ENCODE data around the gene TMED1.

Gene TMED1

GRCh38 chr19:10829967-10830366, 6.0 kb downstream of the TMED1 start:
- ChIA-PET CTCF (interaction anchor here (1.7 to 2.2 kb wide), 2 partner anchors 34 to 113 kb away, joined by 6 to 8 read pairs; no protein-coding TSS in a partner anchor), POLR2A (interaction anchor here (1.0 kb wide), 1 partner anchor 11 kb away, joined by 4 read pairs; no protein-coding TSS in a partner anchor)
- TF ChIP-seq ELF4 (IDR thresholded peaks at IDR 0.05) (no peak), TARDBP (IDR thresholded peaks at IDR 0.05) (no peak), ZNF384 (IDR thresholded peaks at IDR 0.05) (no peak), SUZ12 (IDR thresholded peaks at IDR 0.05) (no peak), CTBP1 (IDR thresholded peaks at IDR 0.05; ENCODE audit: borderline replicate concordance) (no peak), BHLHE40 (IDR thresholded peaks at IDR 0.05; ENCODE audit: borderline replicate concordance) (no peak), FOXM1 (IDR thresholded peaks at IDR 0.05; ENCODE audit: borderline replicate concordance) (no peak)
- DNase-seq (ENCODE audit: extremely low spot score) = no peak

GRCh38 chr19:10828981-10829821, 6.8 kb downstream of the TMED1 start:
- POLR2A ChIA-PET = interaction anchor here (1.0 kb wide), 1 partner anchor 11 kb away, joined by 4 read pairs; no protein-coding TSS in a partner anchor
- CTCF ChIA-PET = interaction anchor here (0.5 to 2.2 kb wide), 5 partner anchors 35 to 199 kb away, joined by 3 to 8 read pairs (median 6); no protein-coding TSS in a partner anchor
- TF ChIP-seq FOXK2 (IDR thresholded peaks at IDR 0.05) (no peak), CTBP1 (IDR thresholded peaks at IDR 0.05; ENCODE audit: borderline replicate concordance) (no peak), SP1 (IDR thresholded peaks at IDR 0.05) (no peak), HDGF (IDR thresholded peaks at IDR 0.05; ENCODE audit: borderline replicate concordance) (no peak), ARNT (IDR thresholded peaks at IDR 0.05) (no peak), FOXM1 (IDR thresholded peaks at IDR 0.05; ENCODE audit: borderline replicate concordance) (no peak), BHLHE40 (IDR thresholded peaks at IDR 0.05; ENCODE audit: borderline replicate concordance) (no peak), ELF4 (IDR thresholded peaks at IDR 0.05) (no peak), TARDBP (IDR thresholded peaks at IDR 0.05) (no peak), LEF1 (IDR thresholded peaks at IDR 0.05; ENCODE audit: borderline replicate concordance) (no peak), PKNOX1 (IDR thresholded peaks at IDR 0.05) (no peak), FOXA1 (IDR thresholded peaks at IDR 0.05) (no peak), NFRKB (IDR thresholded peaks at IDR 0.05) (no peak), ZNF384 (IDR thresholded peaks at IDR 0.05) (no peak), L3MBTL2 (conservative IDR thresholded peaks at IDR 0.05) (no peak)
- no peak for DNase-seq (ENCODE audit: extremely low spot score)

- no peak for DNase-seq (ENCODE audit: extremely low spot score)
- ChIA-PET POLR2A (interaction anchor here (4.3 kb wide), 1 partner anchor 9 kb away, joined by 17 read pairs; the partner anchor contains the start of gene TMED1), CTCF (no interaction called here)
- no peak for TF ChIP-seq CTBP1 (IDR thresholded peaks at IDR 0.05; ENCODE audit: borderline replicate concordance)
Measured at GRCh38 chr19:10826846-10827245, 9.2 kb downstream of the TMED1 start.

- ChIA-PET CTCF (interaction anchor here (0.5 kb wide), 1 partner anchor 41 kb away, joined by 3 read pairs; no protein-coding TSS in a partner anchor), POLR2A (interaction anchor here (4.3 kb wide), 1 partner anchor 10 kb away, joined by 17 read pairs; the partner anchor contains the start of gene TMED1)
- no peak for TF ChIP-seq FOXM1 (IDR thresholded peaks at IDR 0.05; ENCODE audit: borderline replicate concordance)
- TF ChIP-seq TARDBP (IDR thresholded peaks at IDR 0.05) = no peak
- TF ChIP-seq HDGF (IDR thresholded peaks at IDR 0.05; ENCODE audit: borderline replicate concordance) = no peak
- TF ChIP-seq L3MBTL2 (conservative IDR thresholded peaks at IDR 0.05) = no peak
- TF ChIP-seq FOXA1 (IDR thresholded peaks at IDR 0.05) = no peak
- TF ChIP-seq CTBP1 (IDR thresholded peaks at IDR 0.05; ENCODE audit: borderline replicate concordance) = no peak
- no peak for TF ChIP-seq PKNOX1 (IDR thresholded peaks at IDR 0.05)
- TF ChIP-seq SP1 (IDR thresholded peaks at IDR 0.05) = no peak
- no peak for DNase-seq (ENCODE audit: extremely low spot score)
Measured at GRCh38 chr19:10826231-10826630, 9.8 kb downstream of the TMED1 start.

GRCh38 chr19:10823690-10824089, 12.3 kb downstream of the TMED1 start:
- ChIA-PET POLR2A (no interaction called here), CTCF (no interaction called here)
- TF ChIP-seq SUZ12 (IDR thresholded peaks at IDR 0.05) (no peak), PKNOX1 (IDR thresholded peaks at IDR 0.05) (no peak), ARNT (IDR thresholded peaks at IDR 0.05) (no peak), LEF1 (IDR thresholded peaks at IDR 0.05; ENCODE audit: borderline replicate concordance) (no peak), SP1 (IDR thresholded peaks at IDR 0.05) (no peak), L3MBTL2 (conservative IDR thresholded peaks at IDR 0.05) (no peak), TARDBP (IDR thresholded peaks at IDR 0.05) (no peak), FOXM1 (IDR thresholded peaks at IDR 0.05; ENCODE audit: borderline replicate concordance) (no peak), FOXK2 (IDR thresholded peaks at IDR 0.05) (no peak), CTBP1 (IDR thresholded peaks at IDR 0.05; ENCODE audit: borderline replicate concordance) (no peak), FOXA1 (IDR thresholded peaks at IDR 0.05) (no peak), ZNF384 (IDR thresholded peaks at IDR 0.05) (no peak), ELF4 (IDR thresholded peaks at IDR 0.05) (no peak), BHLHE40 (IDR thresholded peaks at IDR 0.05; ENCODE audit: borderline replicate concordance) (no peak), NFRKB (IDR thresholded peaks at IDR 0.05) (no peak), HDGF (IDR thresholded peaks at IDR 0.05; ENCODE audit: borderline replicate concordance) (no peak)
- DNase-seq (ENCODE audit: extremely low spot score) = no peak

- CTCF ChIA-PET = no interaction called here
- POLR2A ChIA-PET = interaction anchor here (3.0 kb wide), 1 partner anchor 16 kb away, joined by 18 read pairs; the partner anchor contains the start of gene TMED1
- no peak for DNase-seq (ENCODE audit: extremely low spot score)
- TF ChIP-seq PKNOX1 (IDR thresholded peaks at IDR 0.05) = no peak
- no peak for TF ChIP-seq HDGF (IDR thresholded peaks at IDR 0.05; ENCODE audit: borderline replicate concordance)
- TF ChIP-seq ZNF384 (IDR thresholded peaks at IDR 0.05) = no peak
- TF ChIP-seq FOXM1 (IDR thresholded peaks at IDR 0.05; ENCODE audit: borderline replicate concordance) = no peak
- TF ChIP-seq FOXK2 (IDR thresholded peaks at IDR 0.05) = no peak
- no peak for TF ChIP-seq L3MBTL2 (conservative IDR thresholded peaks at IDR 0.05)
- no peak for TF ChIP-seq ELF4 (IDR thresholded peaks at IDR 0.05)
- no peak for TF ChIP-seq LEF1 (IDR thresholded peaks at IDR 0.05; ENCODE audit: borderline replicate concordance)
- TF ChIP-seq SUZ12 (IDR thresholded peaks at IDR 0.05) = no peak
- TF ChIP-seq CTBP1 (IDR thresholded peaks at IDR 0.05; ENCODE audit: borderline replicate concordance) = no peak
- TF ChIP-seq FOXA1 (IDR thresholded peaks at IDR 0.05) = no peak
- TF ChIP-seq BHLHE40 (IDR thresholded peaks at IDR 0.05; ENCODE audit: borderline replicate concordance) = no peak
- no peak for TF ChIP-seq ARNT (IDR thresholded peaks at IDR 0.05)
- no peak for TF ChIP-seq NFRKB (IDR thresholded peaks at IDR 0.05)
Measured at GRCh38 chr19:10820173-10820572, 15.8 kb downstream of the TMED1 start.

Data from HEK293T (cell line).